Epidermal melanocyte (primary cell): ENCODE data around the gene TANGO2.

Experiments used
- DNase-seq: peaks from one replicate; pipeline ENCODE4 v3.0.0; 2011; ENCODE audit warnings: low spot score; ENCODE audit not compliant: insufficient read length

The TANGO2 gene

DNA sequence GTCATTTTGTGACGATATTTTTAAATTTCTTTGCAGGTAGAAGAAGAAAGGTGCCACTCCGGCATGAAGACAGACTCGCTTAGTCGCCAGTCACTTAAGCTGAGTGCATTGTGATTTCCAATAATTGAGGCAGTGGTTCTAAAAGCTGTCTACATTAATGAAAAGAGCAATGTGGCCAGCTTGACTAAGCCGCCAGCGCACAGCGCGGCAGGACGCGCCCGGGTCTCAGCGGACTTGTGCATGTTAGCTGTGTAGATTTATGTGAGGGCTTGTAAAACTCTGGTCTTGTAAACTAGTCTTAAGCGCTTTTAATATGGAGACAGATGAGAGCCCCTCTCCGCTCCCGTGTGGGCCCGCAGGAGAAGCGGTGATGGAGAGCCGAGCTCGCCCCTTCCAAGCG is 64.7 kb downstream of the TANGO2 start:
- no peak for DNase-seq

DNA sequence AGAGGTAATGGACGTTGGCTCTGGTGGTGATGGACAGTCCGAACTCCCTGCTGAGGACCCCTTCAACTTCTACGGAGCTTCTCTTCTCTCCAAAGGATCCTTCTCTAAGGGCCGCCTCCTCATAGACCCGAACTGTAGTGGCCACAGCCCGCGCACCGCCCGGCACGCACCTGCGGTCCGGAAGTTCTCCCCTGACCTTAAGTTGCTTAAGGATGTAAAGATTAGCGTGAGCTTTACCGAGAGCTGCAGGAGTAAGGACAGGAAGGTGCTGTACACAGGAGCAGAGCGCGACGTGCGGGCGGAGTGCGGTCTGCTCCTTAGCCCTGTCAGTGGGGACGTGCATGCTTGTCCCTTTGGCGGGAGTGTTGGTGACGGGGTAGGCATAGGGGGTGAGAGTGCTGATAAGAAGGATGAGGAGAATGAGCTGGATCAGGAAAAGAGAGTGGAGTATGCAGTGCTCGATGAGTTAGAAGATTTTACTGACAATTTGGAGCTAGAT is 65.2 kb downstream of the TANGO2 start:
- no peak for DNase-seq

DNA sequence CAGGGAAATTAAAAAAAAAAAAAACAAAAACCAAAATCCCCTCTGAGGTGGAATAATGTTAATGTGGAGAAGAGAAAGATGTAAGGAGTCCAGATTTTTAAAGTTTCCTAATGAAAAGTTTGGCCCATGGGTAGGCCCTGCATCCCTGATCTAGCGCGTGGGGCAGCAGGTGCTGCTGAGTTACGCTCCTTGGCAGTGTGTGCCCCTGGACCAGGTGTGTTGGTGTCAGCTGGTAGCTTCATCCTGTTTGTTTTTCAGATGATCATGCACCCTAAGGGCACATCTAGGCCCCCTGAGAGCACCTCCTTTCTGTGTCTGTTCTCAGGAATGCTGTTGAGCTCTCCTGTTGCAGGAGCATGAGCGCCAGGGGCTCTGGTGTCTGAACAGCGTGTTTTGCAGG is 65.9 kb downstream of the TANGO2 start:
- no peak for DNase-seq

DNA sequence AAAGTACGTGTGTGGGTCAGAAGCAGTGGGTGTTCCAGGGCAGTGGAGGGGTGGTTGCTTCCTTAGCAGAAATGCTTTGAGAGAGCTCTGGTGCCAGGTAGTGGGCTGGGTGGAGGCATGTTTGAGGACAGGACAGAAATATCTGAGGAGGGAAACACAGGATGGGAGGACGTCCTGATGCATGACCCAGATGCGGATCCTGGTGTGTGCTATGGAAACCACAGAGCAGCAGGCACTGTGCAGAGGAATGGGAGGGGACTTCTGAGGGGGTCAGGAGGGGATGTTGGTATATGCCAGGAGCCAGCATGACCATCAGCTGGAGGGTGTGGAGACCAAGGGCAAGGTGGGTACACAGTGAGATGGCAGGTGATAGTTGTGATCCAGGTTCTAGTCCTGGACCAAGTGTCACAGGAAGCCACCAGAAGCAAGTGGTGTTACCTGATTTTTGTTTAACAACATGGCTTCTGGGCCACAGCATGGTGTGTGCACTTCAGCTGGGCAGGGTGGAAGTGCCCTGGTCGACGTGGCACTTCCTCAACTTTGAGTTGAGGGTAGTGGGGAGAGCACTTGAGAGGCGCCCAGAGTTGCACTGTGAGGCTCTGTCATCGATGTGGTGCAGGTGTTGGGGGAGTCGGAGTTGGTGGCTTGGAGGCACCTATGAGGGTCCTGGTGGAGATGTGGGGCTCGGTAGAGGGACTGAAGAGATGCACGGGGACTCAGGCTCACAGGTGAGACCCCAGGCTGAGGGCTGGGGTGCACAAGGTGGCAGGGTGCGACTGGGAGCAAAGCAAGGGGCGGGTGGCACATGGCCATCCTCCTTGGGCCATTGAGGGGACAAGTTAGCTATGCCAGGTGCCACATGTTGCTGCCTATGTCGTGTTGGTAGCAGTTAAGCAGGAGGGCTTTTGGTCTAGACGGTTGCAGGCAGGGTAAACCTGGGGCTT is 66.7 kb downstream of the TANGO2 start:
- no peak for DNase-seq

DNA sequence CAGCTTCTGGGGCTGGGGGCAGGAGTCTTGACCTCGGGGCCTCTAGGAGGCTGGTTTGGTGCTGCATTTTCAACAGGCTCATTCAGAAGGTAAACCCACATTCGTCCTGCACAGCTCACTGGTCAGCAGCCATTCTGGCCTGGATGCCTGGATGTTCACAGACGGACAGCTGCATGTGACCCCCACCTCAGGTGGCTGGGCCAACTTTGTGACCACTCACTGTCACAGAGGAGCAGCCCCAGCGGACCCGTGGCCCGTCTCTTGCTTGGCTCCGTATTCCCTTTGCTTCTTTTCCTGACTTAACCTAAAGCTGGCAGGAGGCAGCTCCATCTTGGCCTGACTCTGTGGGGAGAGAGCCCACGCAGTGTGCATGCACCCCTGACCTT is 67.3 kb downstream of the TANGO2 start:
- no peak for DNase-seq

DNA sequence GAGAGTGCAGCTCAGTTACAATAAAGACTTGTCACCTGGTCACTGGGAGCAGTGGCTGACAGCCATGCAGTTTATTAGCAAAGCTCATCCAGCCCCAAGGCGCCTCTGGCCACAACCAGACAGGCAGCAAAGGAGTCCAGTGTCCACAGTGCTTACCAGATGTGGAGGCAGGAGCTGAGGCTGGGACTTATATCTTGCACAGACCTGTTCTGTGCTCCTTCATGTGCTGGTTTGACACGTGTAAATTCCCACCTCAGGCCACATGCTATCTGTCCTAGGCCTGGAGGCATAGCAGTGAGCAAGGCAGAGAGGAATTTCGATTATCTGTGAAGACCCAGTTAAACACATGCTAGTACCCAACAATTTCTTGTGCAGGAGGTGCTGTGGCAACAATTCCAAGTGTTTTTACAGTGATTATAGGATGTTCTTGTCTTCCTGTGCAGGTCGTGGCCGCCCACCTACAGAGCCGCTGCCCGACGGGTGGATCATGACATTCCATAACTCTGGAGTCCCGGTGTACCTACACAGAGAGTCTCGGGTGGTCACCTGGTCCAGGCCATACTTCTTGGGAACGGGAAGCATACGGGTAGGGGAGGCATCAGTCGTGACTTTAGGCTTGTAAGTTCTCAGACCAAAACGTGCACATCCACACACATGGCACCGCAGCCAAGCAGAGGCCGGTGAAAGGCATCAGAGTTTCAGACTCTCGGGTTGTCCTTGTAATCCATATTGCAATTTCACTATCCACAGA is 68.5 kb downstream of the TANGO2 start:
- no peak for DNase-seq

DNA sequence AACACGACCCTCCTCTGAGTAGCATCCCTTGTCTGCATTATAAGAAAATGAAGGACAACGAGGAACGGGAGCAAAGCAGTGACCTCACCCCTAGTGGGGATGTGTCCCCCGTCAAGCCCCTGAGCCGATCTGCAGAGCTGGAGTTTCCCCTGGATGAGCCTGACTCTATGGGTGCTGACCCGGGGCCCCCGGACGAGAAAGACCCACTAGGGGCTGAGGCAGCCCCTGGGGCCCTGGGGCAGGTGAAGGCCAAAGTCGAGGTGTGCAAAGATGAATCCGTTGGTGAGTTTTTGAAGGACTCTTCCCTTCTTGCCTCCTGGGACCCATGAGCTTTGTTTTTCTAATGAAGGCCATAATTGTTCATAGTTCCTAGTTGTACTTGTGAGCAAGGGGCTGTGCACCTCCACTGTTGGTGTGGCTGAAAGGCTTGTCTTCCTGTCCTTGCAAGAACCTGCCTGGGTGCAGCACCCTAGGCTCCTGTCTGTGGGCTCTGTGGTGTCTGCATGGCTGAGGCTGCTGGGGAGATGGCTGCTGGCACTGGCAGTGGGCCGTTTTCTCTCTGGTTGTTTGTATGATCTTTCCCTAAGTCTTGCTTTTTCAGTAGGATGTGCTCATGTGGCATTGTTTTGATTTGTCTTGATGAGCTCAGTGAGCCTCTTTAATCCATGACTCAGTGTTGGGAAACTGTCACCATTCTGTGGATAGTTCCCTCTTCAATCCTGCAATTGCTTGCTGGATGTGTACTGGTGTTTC is 69.2 kb downstream of the TANGO2 start:
- no peak for DNase-seq

DNA sequence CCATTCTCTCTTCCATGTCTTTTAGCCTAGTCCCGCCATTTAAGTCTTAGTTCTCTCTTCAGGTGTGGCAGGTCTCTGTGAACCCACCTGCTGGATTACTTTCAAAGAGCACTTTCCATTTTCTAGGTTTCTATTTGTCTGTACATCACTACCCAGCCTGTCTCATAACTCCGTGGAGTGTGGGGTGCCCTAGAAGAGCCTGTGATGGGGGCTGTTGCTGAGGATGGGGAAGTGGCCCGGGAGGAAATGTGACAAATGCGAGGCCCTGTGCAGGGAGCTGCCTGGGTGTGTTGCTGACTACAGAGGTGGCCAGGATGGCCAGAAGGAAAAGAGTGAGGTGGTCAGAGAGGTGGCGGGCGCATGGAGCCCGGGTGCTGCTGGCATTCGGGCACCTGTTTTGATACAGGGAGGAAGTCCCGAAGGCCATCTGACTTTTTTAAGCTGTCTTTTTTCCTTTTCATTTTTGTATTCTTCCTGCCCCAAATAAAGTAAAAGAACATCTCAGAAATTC is 69.9 kb downstream of the TANGO2 start:
- DNase-seq: no peak

DNA sequence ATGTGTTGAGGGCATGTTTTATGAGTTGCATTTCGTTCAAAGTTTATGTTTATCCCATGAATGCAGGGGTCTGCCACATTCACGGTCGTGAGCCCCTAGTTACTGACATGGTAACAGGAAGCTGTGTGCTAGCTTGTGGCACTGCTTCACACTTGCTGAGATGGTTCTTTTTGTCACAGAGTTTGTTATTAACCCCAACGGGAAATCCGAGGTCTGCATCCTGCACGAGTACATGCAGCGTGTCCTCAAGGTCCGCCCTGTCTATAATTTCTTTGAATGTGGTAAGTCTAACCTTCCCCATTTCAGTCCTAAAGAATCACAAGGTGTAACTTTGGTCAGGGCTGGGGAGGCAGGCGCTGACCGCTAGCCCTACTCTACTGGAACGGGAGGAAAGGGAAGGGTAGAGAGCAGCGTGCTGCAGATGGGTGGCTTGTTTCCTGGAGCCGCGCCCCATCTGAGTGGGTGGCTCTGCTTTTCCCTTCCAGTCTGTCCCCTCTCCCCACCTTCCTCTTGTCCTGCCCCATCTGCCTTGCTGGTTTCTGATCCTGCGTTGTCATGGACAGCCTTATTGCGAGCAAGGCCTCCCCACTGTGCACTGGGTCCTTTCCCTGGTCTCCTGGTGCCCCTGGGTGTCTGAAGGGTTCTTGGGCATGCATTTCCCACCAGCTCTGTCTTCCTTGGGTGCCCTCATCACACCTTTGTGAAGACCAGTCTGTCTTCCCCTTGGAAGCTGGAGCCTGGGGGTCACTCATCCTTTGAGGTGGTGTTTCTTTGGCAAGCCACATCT is 71.0 kb downstream of the TANGO2 start:
- DNase-seq: no peak

DNA sequence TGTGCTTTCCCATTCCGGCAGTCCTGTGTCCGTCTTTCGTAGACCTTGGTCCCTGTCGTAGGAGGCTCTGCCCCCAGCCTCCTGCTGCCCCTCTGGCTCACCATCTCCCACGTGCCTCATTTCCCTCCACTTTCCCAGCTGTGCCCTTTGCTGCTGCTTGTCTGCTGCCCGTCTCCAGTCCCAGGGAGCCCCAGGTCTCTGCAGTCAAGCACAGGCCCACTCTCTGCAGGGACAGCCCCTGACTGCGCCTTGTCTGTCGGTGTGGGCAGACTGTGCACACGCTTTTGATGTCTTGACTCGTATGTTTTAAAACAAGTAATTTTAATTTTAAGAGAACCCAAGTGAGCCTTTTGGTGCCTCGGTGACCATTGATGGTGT is 71.6 kb downstream of the TANGO2 start:
- DNase-seq: no peak

DNA sequence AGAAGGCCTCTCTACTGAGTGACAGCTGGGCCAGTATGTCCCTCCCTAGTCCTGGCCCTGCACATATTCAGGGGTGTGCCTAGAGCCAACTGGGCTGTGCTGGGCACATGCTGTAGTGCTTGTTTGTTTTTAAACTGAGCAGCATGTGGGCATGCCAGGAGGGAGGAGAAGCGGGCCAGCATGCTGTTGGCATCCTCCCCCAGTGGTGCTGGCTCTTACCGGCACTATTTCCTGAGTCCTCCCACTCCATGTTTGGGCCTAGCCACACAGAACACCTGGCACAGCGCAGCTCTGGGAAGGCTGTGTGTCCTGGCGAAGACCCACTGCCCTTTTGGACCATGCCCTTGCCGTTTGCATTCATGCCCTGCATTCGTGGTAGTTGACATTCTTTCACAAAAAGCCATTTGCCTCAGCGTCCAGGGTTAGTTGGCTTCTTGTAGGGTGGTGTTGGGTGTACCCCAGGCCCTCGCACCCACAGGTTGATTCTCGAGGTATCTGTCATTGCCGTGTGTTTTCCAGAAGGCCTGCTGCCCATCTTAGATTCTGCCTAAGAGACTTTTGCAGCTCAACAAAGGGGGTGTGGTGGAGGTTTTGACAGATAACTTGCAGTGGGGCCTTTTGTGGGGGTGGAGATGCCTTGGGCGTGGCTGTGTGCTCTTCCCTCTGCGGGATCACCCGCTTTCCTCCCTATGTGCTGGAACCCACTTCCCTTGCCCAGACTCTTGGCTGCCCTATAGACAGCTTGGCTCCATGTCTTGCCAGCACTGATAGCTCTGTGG is 72.7 kb downstream of the TANGO2 start:
- DNase-seq: no peak

DNA sequence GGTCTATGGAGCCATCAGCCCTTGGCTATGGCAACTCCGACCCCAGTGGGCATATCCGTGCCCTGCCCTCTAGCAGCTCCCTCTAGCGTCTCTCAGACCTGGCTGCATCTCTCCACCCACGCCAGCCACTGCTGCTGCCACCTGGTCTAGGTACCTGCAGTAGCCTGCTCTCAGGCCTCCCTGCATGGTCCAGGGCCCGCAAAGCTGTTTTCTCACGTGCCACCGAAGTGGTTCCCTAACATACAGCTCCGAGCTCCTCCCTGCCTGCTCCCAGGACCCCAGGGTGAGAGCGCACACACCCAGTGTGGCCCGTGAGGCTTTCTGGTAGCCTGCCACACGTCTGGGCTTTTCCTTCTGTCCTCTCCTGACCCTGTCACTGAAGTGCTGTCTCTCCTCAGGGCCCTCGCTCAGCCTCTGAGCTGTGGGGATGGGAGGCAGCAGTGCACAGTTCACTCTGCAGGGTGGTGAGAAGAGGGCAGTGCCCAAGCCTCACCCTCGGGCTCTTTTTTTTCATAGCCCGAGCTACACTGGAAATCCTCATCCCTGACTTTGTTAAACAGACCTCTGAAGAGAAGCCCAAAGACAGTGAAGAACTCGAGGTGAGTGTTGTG is 73.4 kb downstream of the TANGO2 start:
- DNase-seq: no peak

DNA sequence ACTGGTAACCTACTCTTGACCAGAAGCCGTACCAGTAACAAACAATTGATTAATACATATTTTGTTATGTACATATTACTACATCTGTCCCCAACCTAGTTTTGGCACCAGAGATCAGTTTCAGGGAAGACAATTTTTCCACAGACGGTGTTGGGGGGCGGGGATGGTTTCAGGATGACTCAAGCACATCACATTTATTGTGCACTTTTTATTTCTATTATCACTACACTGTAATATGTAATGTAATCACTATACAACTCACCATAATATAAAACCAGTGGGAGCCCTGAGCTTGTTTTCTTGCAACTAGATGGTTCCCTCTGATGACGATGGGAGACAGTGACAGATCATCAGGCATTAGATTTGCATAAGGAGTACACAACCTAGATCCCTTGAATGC is 74.6 kb downstream of the TANGO2 start:
- DNase-seq: no peak

DNA sequence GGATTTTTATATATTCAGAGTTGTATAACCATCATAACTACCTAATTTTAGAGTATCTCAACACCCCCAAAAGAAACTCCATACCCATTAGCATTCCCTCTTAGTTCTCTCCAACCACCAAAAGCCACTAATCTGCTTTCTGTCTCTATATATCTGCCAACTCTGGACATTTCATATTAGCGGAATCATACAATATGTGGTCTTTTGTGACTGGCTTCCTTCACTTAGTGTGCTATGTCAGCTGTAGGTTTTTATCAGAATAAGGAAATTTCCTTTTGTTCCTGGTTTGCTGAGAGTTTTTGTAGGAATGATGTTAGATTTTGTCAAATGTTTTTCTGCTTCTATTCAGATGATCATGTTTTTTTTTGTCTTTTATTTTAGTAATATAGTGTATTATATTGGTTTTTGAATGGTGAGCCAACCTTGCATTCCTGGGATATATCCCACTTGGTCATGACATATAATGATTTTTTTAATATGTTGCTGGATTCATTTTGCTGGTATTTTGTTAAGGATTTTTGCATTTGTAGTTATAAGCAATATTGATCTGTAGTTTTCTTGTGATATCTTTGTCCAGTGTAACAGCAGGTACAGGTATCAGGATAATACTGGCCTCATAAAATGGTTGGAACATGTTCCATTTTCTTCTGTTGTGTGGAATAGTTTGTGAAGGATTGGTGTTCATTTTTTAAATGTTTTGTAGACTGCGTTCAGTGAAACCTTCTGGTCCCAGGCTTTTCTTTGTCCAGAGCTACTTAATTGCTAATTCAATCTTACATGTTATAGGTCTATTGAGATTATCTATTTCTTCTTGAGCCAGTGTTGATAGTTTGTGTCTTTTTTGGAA is 75.9 kb downstream of the TANGO2 start:
- no peak for DNase-seq

DNA sequence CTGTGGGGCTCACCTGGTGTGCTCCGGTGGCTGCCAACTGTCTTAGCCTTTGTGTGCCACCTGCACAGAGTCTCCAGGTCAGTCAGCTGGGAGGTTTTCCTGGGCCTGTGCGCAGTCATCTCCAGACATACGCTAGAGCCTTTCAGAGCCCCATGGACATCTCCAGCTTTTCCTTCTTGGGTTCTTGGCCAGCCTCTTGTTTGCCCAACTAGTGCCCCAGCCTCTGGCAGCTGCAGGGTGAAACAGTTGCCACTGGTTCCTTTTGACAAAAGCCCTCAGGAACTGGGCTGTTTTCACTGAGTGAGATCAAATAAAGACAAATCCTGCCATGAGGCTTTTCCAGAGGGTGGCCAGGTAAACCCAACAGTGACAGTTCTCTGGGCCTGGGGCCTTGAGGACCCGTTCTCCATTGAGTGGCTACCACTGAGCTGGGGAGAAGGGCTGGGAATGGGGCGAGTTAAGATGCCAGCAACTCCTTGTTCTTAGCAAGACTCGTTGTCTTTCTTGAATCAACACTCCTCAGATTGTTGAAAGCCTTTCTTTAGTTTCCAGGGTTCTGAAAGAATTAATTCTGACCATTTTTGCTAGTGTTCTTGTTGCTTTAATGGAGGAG is 78.3 kb downstream of the TANGO2 start:
- DNase-seq: no peak

DNA sequence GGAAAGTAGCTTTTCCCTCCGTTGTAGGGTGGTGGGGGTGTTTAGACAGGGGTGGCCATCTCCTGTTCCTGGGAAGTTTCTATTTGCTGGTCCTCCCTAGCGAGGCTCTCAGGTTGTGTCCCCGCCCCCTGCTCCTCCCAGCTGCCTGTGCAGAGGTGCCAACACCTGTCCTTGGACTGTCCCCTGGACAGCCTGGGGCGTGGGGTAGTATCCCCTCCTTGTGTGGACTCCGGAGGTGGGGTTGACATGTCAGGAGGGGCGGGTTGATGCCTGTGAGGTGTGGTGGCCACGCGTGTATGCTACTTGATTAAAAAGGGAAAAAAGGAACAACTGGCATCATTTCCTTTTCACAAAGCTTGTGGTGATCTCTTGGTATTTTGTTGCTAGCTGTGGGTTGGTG is 80.7 kb downstream of the TANGO2 start:
- DNase-seq: no peak

DNA sequence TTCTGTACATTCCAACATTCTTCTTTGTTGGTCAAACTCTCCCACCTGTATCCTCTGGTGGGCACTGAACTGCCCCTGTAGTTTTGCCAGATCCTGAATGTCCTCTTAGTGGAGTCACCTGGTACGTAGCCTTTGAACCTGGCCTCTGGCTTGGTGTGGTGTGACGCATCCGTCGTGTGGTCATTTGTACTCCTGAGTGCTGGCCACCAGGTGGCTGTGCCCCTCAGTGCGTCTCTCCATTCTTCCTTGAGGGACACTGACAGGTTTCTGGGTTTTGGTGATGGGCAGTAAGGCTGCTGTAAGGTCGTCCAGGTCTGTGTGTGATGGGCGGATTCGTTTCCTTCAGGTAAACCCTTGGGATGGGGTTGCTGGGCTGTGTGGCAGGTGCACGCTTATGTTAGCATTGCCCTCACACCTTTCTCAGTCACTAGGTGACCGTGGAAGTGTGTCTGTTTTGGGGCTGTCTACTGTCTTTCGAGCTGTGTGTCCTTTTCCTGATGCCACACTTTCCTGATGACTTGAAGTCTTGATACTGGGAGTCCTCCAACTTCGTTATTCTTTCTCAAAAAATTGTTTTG is 81.4 kb downstream of the TANGO2 start:
- no peak for DNase-seq
